Upper lobe of left lung (tissue), 6 donors: ENCODE data around the gene LOXL1. TPM values are rescaled to one million over a fixed set of nuclear protein-coding genes. Genes with fewer than 3 reads are reported as not detected.

Experiments used
- ATAC-seq, 2 donors: fragments of 200-7000 bp; cut with Tn5 transposase; one replicate each; pipeline ENCODE4 v1.9.1; 2022; ENCODE audit warnings: mild to moderate bottlenecking in 2 of 2, moderate library complexity in 2 of 2; ENCODE audit not compliant: low FRiP score in 2 of 2
- DNase-seq, 2 donors: peaks; one replicate each; pipeline ENCODE4 v3.0.0-alpha.2; 2019 to 2020
- H3K27ac ChIP-seq, 4 donors: fragments of 200-600 bp; sonication (generic); one replicate each; pipeline ENCODE4 v1.5.1; 2016 to 2019
- H3K27me3 ChIP-seq, 4 donors: fragments of 200-600 bp; sonication (generic); one replicate each; pipeline ENCODE4 v1.5.1; 2017 to 2019
- H3K36me3 ChIP-seq, 4 donors: fragments of 200-600 bp; sonication (generic); one replicate each; pipeline ENCODE4 v1.5.1; 2016 to 2019
- H3K4me1 ChIP-seq, 4 donors: fragments of 200-600 bp; sonication (generic); one replicate each; pipeline ENCODE4 v1.5.1; 2018 to 2019
- H3K4me3 ChIP-seq, 4 donors: fragments of 200-600 bp; sonication (generic); one replicate each; pipeline ENCODE4 v1.5.1; 2017 to 2019; ENCODE audit warnings: mild to moderate bottlenecking in 2 of 4, moderate library complexity in 1 of 4
- H3K9me3 ChIP-seq, 4 donors: fragments of 200-600 bp; sonication (generic); one replicate each; pipeline ENCODE4 v1.5.1; 2018 to 2019
- EP300 ChIP-seq, 4 donors: sonication (generic); formaldehyde crosslinking; IDR thresholded peaks; one replicate each; pipeline ENCODE4 v1.5.1; 2017; ENCODE audit warnings: antibody characterized with exemption in 4 of 4, control low read depth in 2 of 4
- POLR2A ChIP-seq, 4 donors: fragments of 450-650 bp; IDR thresholded peaks; one replicate each; pipeline ENCODE4 v1.5.1; 2016 to 2017; ENCODE audit warnings: antibody characterized with exemption in 4 of 4, mild to moderate bottlenecking in 2 of 4
- POLR2AphosphoS5 ChIP-seq, 2 donors: sonication (generic); formaldehyde crosslinking; IDR thresholded peaks; one replicate each; pipeline ENCODE4 v1.5.1; 2017; ENCODE audit warnings: antibody characterized with exemption in 2 of 2
- WGBS, 2 donors: methylation state at CpG; one replicate each; pipeline ENCODE4 v1.1.5; 2017 to 2018; 5-methylcytosine and 5-hydroxymethylcytosine counted together
- total RNA-seq, 6 donors: library from RNA; depleted of rRNA in 4 of 6; stranded (reverse); fragments of >200 nt in 4 of 6; gene quantifications; one replicate each; pipeline versions ENCODE4 v1.1.0 to v1.2.1, GENCODE V29; 2016 to 2021
- TF ChIP-seq, protein P1 (sequence below), 6 experiments: fragments of 450-650 bp in 4 of 6; fragments of 200-600 bp in 2 of 6; sonication (generic) in 2 of 6; IDR thresholded peaks; one replicate each; pipeline ENCODE4 v1.5.1; 2016 to 2019; ENCODE audit warnings: antibody characterized with exemption in 6 of 6
- donor health status: DM: no; HTN: no; CAD: no; lungs with moderate emphysema.
- donor health status: DM: no; HTN: yes; CAD: no; lungs with severe emphysema.

The LOXL1 gene
- total RNA-seq, 6 donors from 2014 or later = 6.0 to 25.9 (median 8.0) TPM

DNA sequence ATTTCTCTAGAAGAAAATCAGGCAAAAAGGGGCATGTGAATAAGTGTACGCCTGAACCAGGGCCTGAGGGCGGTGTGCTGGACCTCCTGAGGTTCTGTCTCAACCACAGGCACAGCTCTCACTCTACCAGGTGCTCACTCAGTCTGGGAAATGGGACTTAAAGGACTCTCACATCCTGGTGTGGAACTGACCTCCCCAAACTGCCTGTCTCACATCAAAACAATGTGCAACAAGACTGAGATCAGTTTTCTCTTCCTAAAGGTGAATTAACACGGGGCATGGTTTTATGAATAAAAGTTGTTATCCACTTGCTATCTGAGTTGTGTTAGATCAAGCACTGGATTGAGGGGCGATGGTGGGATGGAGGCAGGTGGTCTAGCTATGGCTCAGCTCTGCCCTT lies 61.0 kb downstream of the LOXL1 start:
- no peak overlapping the region for H3K4me3 ChIP-seq
- no peaks in the 10 kb centered on the region for H3K27me3 ChIP-seq
- H3K4me1 ChIP-seq = peaks cover 79 to 96% (median 93%) of the 10 kb centered on the region in 4 donors
- no peak for DNase-seq
- TF ChIP-seq POLR2AphosphoS5 (IDR thresholded peaks at IDR 0.05) = no peak
- no peak for TF ChIP-seq EP300 (IDR thresholded peaks at IDR 0.05)
- TF ChIP-seq, protein P1, sequence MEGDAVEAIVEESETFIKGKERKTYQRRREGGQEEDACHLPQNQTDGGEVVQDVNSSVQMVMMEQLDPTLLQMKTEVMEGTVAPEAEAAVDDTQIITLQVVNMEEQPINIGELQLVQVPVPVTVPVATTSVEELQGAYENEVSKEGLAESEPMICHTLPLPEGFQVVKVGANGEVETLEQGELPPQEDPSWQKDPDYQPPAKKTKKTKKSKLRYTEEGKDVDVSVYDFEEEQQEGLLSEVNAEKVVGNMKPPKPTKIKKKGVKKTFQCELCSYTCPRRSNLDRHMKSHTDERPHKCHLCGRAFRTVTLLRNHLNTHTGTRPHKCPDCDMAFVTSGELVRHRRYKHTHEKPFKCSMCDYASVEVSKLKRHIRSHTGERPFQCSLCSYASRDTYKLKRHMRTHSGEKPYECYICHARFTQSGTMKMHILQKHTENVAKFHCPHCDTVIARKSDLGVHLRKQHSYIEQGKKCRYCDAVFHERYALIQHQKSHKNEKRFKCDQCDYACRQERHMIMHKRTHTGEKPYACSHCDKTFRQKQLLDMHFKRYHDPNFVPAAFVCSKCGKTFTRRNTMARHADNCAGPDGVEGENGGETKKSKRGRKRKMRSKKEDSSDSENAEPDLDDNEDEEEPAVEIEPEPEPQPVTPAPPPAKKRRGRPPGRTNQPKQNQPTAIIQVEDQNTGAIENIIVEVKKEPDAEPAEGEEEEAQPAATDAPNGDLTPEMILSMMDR (IDR thresholded peaks at IDR 0.05) = no peak
- no peak for TF ChIP-seq POLR2A (IDR thresholded peaks at IDR 0.05)
- 80 to 81% methylated on average over 4 of the region's 4 CpGs for WGBS, 2 donors
- no peaks in the 10 kb centered on the region for H3K9me3 ChIP-seq
- H3K36me3 ChIP-seq = peaks cover 0 to 17% (median 3%) of the 10 kb centered on the region in 4 donors
- peak overlapping the region; percentile 92 to 99 (median 96) for H3K27ac ChIP-seq
- ATAC-seq = no peak

DNA sequence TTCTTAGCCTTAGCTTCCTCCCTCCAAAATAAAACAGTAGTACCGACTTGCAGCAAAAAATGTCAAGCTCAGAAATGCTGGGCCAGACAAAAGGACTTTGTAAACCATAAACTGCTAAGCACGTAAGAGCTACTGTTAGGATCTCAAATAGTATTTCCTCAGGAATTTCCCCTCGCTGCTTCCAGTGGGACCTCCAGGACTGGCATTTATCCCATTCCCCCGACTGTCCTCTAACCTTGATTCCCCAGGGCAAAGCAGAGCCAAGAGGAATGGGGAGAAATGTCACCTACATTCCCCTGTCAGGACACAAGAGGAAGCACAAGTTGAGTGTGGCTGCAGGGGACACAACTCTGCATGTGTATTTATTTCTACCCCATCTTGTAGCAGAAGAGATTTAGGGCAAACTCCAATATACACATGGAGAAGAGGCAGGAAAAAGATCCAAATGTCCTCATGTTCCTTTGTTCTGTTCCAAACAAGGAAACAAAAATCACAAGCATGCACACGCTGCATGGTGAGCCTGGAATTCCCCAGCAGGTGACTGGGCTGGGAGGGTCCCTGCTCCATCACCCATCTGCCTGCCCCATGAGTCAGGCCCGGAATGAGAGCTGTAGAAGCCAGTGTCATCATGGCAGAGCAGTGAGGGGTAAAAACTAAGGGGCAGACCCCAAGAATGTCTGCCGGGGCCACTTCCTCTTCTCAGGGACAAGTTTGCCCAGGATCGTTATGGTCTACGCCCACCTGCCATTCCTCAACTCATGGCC lies 61.6 kb downstream of the LOXL1 start:
- ATAC-seq (no peak), DNase-seq (no peak)
- H3K36me3 ChIP-seq = peaks cover 0 to 17% (median 3%) of the 10 kb centered on the region in 4 donors
- TF ChIP-seq POLR2A (IDR thresholded peaks at IDR 0.05) = no peak
- TF ChIP-seq EP300 (IDR thresholded peaks at IDR 0.05) = no peak
- TF ChIP-seq POLR2AphosphoS5 (IDR thresholded peaks at IDR 0.05) = peak in 1 of 2 donors; percentile 36
- TF ChIP-seq, protein P1 (IDR thresholded peaks at IDR 0.05) = no peak
- H3K9me3 ChIP-seq = no peaks in the 10 kb centered on the region
- H3K27ac ChIP-seq = peak overlapping the region; percentile 92 to 99 (median 96)
- WGBS, 2 donors = 51 to 62% methylated on average over 7 to 9 of the region's 9 CpGs
- H3K4me1 ChIP-seq = peaks cover 79 to 95% (median 92%) of the 10 kb centered on the region in 4 donors
- no peak overlapping the region for H3K4me3 ChIP-seq
- H3K27me3 ChIP-seq = no peaks in the 10 kb centered on the region

DNA sequence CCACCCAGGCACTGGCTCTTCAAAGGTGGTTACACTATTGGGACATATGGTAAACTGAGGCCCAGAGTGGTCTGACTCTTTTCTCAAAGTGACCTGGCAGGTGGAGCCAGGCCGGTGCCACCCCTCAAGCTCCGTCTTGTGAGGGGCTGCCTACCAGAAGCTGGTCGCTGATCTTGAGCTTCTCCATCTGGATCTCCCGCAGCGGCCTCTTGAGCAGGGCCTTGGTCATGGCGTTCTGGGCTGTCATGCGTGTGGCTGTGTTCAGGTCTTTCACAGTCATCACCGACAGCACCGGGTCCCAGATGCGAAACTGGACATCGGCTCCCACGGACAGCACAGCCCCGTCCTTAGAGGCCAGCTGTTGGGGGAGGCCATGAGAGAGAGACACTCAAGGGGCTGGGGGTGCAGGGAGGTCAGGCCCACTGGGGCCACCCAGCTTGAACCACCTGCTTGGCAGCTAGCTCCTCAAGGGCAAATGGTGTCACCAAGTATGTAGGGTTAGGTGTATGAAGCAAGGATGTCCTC lies 62.2 kb downstream of the LOXL1 start:
- DNase-seq (peak in 1 of 2 donors; percentile 49), ATAC-seq (no peak)
- Histone ChIP-seq H3K4me3 (no peak overlapping the region), H3K27ac (peak overlapping the region; percentile 92 to 99 (median 96)), H3K27me3 (no peaks in the 10 kb centered on the region), H3K9me3 (no peaks in the 10 kb centered on the region), H3K36me3 (peaks cover 0 to 17% (median 3%) of the 10 kb centered on the region in 4 donors), H3K4me1 (peaks cover 79 to 95% (median 90%) of the 10 kb centered on the region in 4 donors)
- TF ChIP-seq, protein P1 (IDR thresholded peaks at IDR 0.05) = no peak
- no peak for TF ChIP-seq EP300 (IDR thresholded peaks at IDR 0.05)
- no peak for TF ChIP-seq POLR2A (IDR thresholded peaks at IDR 0.05)
- TF ChIP-seq POLR2AphosphoS5 (IDR thresholded peaks at IDR 0.05) = no peak
- 94 to 97% methylated on average over 7 to 13 of the region's 13 CpGs for WGBS, 2 donors

DNA sequence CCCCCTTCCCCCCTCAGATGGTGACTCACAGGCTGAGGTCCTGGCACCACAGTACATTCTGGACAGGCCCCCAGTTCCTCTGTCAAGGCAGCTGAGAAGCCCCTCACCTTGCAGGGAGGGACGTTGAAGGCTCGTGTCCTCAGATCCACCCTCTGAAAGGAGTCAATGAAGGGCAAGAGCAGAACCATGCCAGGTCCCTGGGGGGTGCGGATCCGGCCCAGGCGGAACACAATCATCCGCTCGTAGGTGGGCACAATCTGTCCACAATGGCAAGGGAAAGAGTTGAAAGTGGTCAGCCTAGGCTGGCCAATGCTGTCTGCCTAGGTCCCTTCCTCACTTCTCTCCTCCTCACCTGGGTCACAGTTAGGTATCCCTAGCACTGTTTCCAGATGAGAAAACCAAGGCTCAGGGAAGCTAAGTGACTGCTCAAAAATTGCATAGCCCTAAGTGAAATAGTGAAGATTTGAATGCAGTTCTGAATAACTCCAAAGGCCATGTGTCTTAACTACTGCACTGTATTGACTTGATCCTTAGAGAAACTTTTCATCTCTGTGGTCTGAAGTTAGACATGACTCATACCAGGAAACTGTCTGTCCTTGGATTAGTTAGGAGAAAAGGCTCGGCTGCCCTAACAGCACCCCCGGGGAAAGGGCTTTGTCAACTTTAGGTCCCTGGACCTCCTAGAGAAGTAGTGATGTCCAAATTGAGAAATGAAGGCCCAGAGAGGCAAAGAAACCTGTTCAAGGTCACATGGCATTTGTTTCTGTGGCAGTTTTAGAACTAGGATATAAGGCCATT lies 62.9 kb downstream of the LOXL1 start:
- Histone ChIP-seq H3K4me3 (no peak overlapping the region), H3K9me3 (no peaks in the 10 kb centered on the region), H3K4me1 (peaks cover 79 to 95% (median 90%) of the 10 kb centered on the region in 4 donors), H3K36me3 (peaks cover 0 to 14% (median 3%) of the 10 kb centered on the region in 4 donors), H3K27ac (peak overlapping the region; percentile 92 to 99 (median 96)), H3K27me3 (no peaks in the 10 kb centered on the region)
- TF ChIP-seq POLR2A (IDR thresholded peaks at IDR 0.05) (no peak), EP300 (IDR thresholded peaks at IDR 0.05) (no peak), POLR2AphosphoS5 (IDR thresholded peaks at IDR 0.05) (peak in 1 of 2 donors; percentile 57)
- TF ChIP-seq, protein P1 (IDR thresholded peaks at IDR 0.05) = no peak
- WGBS, 2 donors = 65 to 77% methylated on average over 8 to 9 of the region's 9 CpGs
- ATAC-seq (peak in 1 of 2 donors; percentile 43), DNase-seq (no peak)
